Sigmoid colon (tissue), 7 donors: ENCODE data around the gene ARMC2. TPM values are rescaled to one million over a fixed set of nuclear protein-coding genes. Genes with fewer than 3 reads are reported as not detected.

ENCODE experiments used
- DNase-seq: peaks from one replicate; pipeline ENCODE4 v3.0.0-alpha.2; 2019
- H3K27ac ChIP-seq, 4 donors: fragments of 200-600 bp; sonication (generic); one replicate each; pipeline ENCODE4 v1.5.1; 2016 to 2019; ENCODE audit warnings: mild to moderate bottlenecking in 1 of 4
- H3K27me3 ChIP-seq, 3 donors: fragments of 200-600 bp; sonication (generic); one replicate each; pipeline ENCODE4 v1.5.1; 2019; ENCODE audit warnings: mild to moderate bottlenecking in 1 of 3
- H3K36me3 ChIP-seq, 4 donors: fragments of 200-600 bp; sonication (generic); one replicate each; pipeline ENCODE4 v1.5.1; 2016 to 2019
- H3K4me1 ChIP-seq, 4 donors: fragments of 200-600 bp; sonication (generic); one replicate each; pipeline ENCODE4 v1.5.1; 2017 to 2019
- H3K4me3 ChIP-seq, 4 donors: fragments of 200-600 bp; sonication (generic); one replicate each; pipeline ENCODE4 v1.5.1; 2017 to 2019; ENCODE audit warnings: mild to moderate bottlenecking in 2 of 4, moderate library complexity in 1 of 4
- H3K9me3 ChIP-seq, 4 donors: fragments of 200-600 bp in 3 of 4; sonication (generic) in 3 of 4; one replicate each; pipeline versions ENCODE4 v1.5.1 to v1.6.1; 2013 to 2019
- CTCF ChIP-seq, 4 experiments: fragments of 450-650 bp in 3 of 4; fragments of 200-600 bp in 1 of 4; IDR thresholded peaks; one replicate each; pipeline ENCODE4 v1.5.1; 2016 to 2019; ENCODE audit warnings: antibody characterized with exemption in 4 of 4, mild to moderate bottlenecking in 3 of 4, moderate library complexity in 2 of 4
- EP300 ChIP-seq, 4 donors: sonication (generic); formaldehyde crosslinking; IDR thresholded peaks; one replicate each; pipeline ENCODE4 v1.6.1; 2017; ENCODE audit warnings: antibody characterized with exemption in 4 of 4
- POLR2A ChIP-seq, 2 donors: fragments of 450-650 bp; IDR thresholded peaks; one replicate each; pipeline ENCODE4 v1.6.1; 2016; ENCODE audit warnings: antibody characterized with exemption in 2 of 2, mild to moderate bottlenecking in 2 of 2, moderate library complexity in 2 of 2
- POLR2AphosphoS5 ChIP-seq, 4 donors: sonication (generic); formaldehyde crosslinking; IDR thresholded peaks; one replicate each; pipeline ENCODE4 v1.6.1; 2017; ENCODE audit warnings: antibody characterized with exemption in 4 of 4
- WGBS, 2 donors: extraction: QIAGEN DNeasy Blood & Tissue Kit; methylation state at CpG; one replicate each; pipeline ENCODE4 v1.1.7; 2013; 5-methylcytosine and 5-hydroxymethylcytosine counted together
- intact Hi-C: fragments of 100-400 bp; cut with DNase I; formaldehyde crosslinking; loops from one replicate; pipeline ENCODE4 v1.15.1; 2023
- polyA plus RNA-seq, 3 donors: library from polyadenylated mRNA; stranded (reverse); fragments of 200-250 nt; gene quantifications; one replicate each; pipeline ENCODE4 v1.2.3, GENCODE V29; 2013
- total RNA-seq, 4 donors: library from RNA; depleted of rRNA; stranded (reverse); fragments of >200 nt; gene quantifications; one replicate each; pipeline ENCODE4 v1.1.0, GENCODE V29; 2016
- donor health status: healthy with polysubstance abuse.
- donor health status: Bipolar disorder and iron deficiency.
- donor health status: healthy.

Gene ARMC2
- total and polyA plus RNA-seq, 7 donors: under 0.01 to 8.6 (median 2.5) TPM

DNA sequence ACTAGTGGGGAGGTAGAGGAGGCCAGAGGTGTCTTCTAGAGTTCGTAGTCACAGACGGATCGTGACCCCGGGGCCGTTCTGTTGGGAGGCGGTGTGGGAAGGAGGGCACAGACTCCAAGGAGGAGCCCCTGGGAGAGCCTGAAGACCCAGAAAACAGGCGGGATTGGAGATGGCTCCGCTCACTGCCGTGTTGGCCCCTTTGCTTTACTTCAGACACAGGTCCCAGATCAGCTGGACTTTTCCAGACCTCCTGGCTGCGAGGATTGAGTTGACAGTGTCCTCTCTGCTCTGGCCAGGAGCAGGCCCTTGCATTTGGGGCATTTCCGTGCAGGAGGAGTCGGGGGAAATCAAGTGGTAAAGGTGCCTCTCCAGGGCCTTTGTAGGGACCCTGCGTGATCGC, 112.9 kb downstream of the ARMC2 start:
- intact Hi-C loops: no loop called here
- Histone ChIP-seq H3K27me3 (no peaks in the 10 kb centered on the region), H3K27ac (peak overlapping the region; percentile 32 to 66 (median 62)), H3K4me3 (no peak overlapping the region), H3K36me3 (no peaks in the 10 kb centered on the region), H3K4me1 (peaks cover 0 to 33% (median 24%) of the 10 kb centered on the region in 4 donors), H3K9me3 (no peaks in the 10 kb centered on the region)
- no peak for TF ChIP-seq POLR2AphosphoS5 (IDR thresholded peaks at IDR 0.05)
- TF ChIP-seq CTCF (IDR thresholded peaks at IDR 0.05): no peak
- no peak for TF ChIP-seq EP300 (IDR thresholded peaks at IDR 0.05)
- TF ChIP-seq POLR2A (IDR thresholded peaks at IDR 0.05): no peak
- DNase-seq: no peak
- WGBS, 2 donors: 97 to 98% methylated on average over 14 of the region's 14 CpGs

DNA sequence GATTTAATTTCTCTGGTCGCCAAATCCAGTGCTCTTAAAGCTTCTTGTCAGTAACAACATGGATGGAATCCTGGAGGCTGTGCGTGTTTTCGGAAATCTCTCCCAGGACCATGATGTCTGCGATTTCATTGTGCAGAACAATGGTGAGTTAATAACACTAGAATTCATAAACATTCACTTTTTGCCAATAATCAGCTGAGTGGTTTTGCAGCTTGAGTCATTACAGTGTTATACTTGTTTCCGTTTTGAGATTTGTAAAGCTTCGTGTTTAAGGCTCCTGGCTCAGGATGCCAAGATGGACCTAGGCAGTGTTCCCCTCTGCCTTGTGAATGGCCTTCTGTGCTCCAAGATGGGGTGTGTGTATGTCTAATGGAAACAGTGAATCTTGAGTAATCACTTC, 113.8 kb downstream of the ARMC2 start:
- intact Hi-C loops: no loop called here
- peaks cover 0 to 33% (median 24%) of the 10 kb centered on the region in 4 donors for H3K4me1 ChIP-seq
- no peak overlapping the region for H3K4me3 ChIP-seq
- TF ChIP-seq EP300 (IDR thresholded peaks at IDR 0.05) (no peak), POLR2AphosphoS5 (IDR thresholded peaks at IDR 0.05) (peak in 1 of 4 donors; percentile 46)
- peak overlapping the region in 3 of 4 donors; percentile 60 to 66 (median 63) for H3K27ac ChIP-seq
- WGBS, 2 donors: 83 to 90% methylated on average over 6 of the region's 6 CpGs
- no peaks in the 10 kb centered on the region for H3K9me3 ChIP-seq
- DNase-seq: no peak
- H3K36me3 ChIP-seq: no peaks in the 10 kb centered on the region
- H3K27me3 ChIP-seq: no peaks in the 10 kb centered on the region

- no peak for TF ChIP-seq EP300 (IDR thresholded peaks at IDR 0.05)
- TF ChIP-seq POLR2AphosphoS5 (IDR thresholded peaks at IDR 0.05): no peak
- no peak for TF ChIP-seq POLR2A (IDR thresholded peaks at IDR 0.05)
- no peak for TF ChIP-seq CTCF (IDR thresholded peaks at IDR 0.05)
- H3K27me3 ChIP-seq: no peaks in the 10 kb centered on the region
- H3K9me3 ChIP-seq: no peaks in the 10 kb centered on the region
- intact Hi-C loops: no loop called here
- WGBS, 2 donors: 92 to 95% methylated on average over 5 of the region's 5 CpGs
- peaks cover 0 to 15% (median 12%) of the 10 kb centered on the region in 4 donors for H3K4me1 ChIP-seq
- DNase-seq: no peak
- no peak overlapping the region for H3K4me3 ChIP-seq
- H3K27ac ChIP-seq: no peak overlapping the region
- no peaks in the 10 kb centered on the region for H3K36me3 ChIP-seq
Measured at GRCh38 chr6:108966251-108966650, 118.0 kb downstream of the ARMC2 start.

- H3K4me3 ChIP-seq: no peak overlapping the region
- H3K27me3 ChIP-seq: no peaks in the 10 kb centered on the region
- no peaks in the 10 kb centered on the region for H3K36me3 ChIP-seq
- H3K27ac ChIP-seq: no peak overlapping the region
- 59 to 80% methylated on average over 12 of the region's 12 CpGs for WGBS, 2 donors
- no peaks in the 10 kb centered on the region for H3K9me3 ChIP-seq
- TF ChIP-seq POLR2A (IDR thresholded peaks at IDR 0.05) (no peak), CTCF (IDR thresholded peaks at IDR 0.05) (no peak), POLR2AphosphoS5 (IDR thresholded peaks at IDR 0.05) (no peak), EP300 (IDR thresholded peaks at IDR 0.05) (no peak)
- H3K4me1 ChIP-seq: peaks cover 0 to 6% (median 3%) of the 10 kb centered on the region in 4 donors
- intact Hi-C loops: no loop called here
- no peak for DNase-seq
Measured at GRCh38 chr6:108966855-108967755, 118.9 kb downstream of the ARMC2 start.
